Endothelial cell of umbilical vein (primary cell): ENCODE measurements around the gene CHERP. TPM values are rescaled to one million over a fixed set of nuclear protein-coding genes. Genes with fewer than 3 reads are reported as not detected.

ENCODE experiments used
- BruUV-seq: library from RNA; stranded (reverse); fragments of 400-500 nt; replicated peaks from 2 replicates; lab custom pipeline; 2021; lab: Mats Ljungman, UMichigan
- CTCF ChIA-PET: fragments of 300-600, 350-600 bp; sonication (Branson Sonifier 250); formaldehyde crosslinking; loops from one replicate; lab custom pipeline; 2021; ENCODE audit warnings: antibody characterized with exemption, inconsistent platforms; lab: Charles Lee
- POLR2A ChIA-PET: fragments of 300-600, 350-600 bp; sonication (Branson Sonifier 250); formaldehyde crosslinking; loops from one replicate; lab custom pipeline; 2021; ENCODE audit warnings: antibody characterized with exemption, inconsistent platforms; lab: Charles Lee
- DNase-seq: peaks from one replicate; pipeline ENCODE4 v3.0.0-alpha.2; 2011; ENCODE audit warnings: low read depth, low spot score
- FAIRE-seq: peaks from 2 replicates; lab custom pipeline; 2011; peaks lifted over from hg19 to GRCh38; lab: Jason Lieb, UNC
- H2AFZ ChIP-seq: 2 replicates; pipeline ENCODE4 v1.6.0; 2012; ENCODE audit warnings: low read depth, low read length, control low read depth, inconsistent platforms
- H3K27ac ChIP-seq: 2 replicates; pipeline ENCODE4 v1.5.1; 2011; ENCODE audit warnings: low read depth, mild to moderate bottlenecking, control low read depth, low read length, moderate library complexity; ENCODE audit not compliant: insufficient read depth
- H3K27me3 ChIP-seq, 2 experiments: 2 replicates each; pipeline versions ENCODE4 v1.6.0 to v1.6.1; 2011; ENCODE audit warnings: low read length in 2 of 2, mixed read lengths in 1 of 2; ENCODE audit not compliant: control insufficient read depth in 2 of 2, insufficient read depth in 2 of 2
- H3K36me3 ChIP-seq, 2 experiments: 2 replicates in 1 of 2; 3 replicates in 1 of 2; pipeline ENCODE4 v1.5.1; 2011; ENCODE audit warnings: low read length in 2 of 2, mild to moderate bottlenecking in 1 of 2, moderate library complexity in 1 of 2; ENCODE audit not compliant: control insufficient read depth in 2 of 2, insufficient read depth in 2 of 2; ENCODE audit errors: extremely low read depth in 1 of 2
- H3K4me1 ChIP-seq: 3 replicates; pipeline ENCODE4 v1.5.1; 2011; ENCODE audit warnings: mild to moderate bottlenecking, low read length; ENCODE audit not compliant: control insufficient read depth, insufficient read depth; ENCODE audit errors: extremely low read depth
- H3K4me2 ChIP-seq: 2 replicates; pipeline ENCODE4 v1.6.1; 2011; ENCODE audit warnings: low read length, control low read depth, mixed read lengths; ENCODE audit not compliant: insufficient read depth
- H3K4me3 ChIP-seq, 3 experiments: fragments of 200-600 bp in 1 of 3; sonication (generic), shearing (Covaris generic) in 1 of 3; replicated peaks in 1 of 3; 2 replicates each; pipeline ENCODE4 v1.5.1; 2011 to 2016; ENCODE audit warnings: control low read depth in 3 of 3, low read length in 3 of 3, mild to moderate bottlenecking in 2 of 3, inconsistent platforms in 1 of 3, low read depth in 1 of 3, moderate library complexity in 1 of 3; ENCODE audit not compliant: insufficient read depth in 1 of 3
- H3K79me2 ChIP-seq: 2 replicates; pipeline ENCODE4 v1.6.0; 2012; ENCODE audit warnings: low read length, inconsistent platforms; ENCODE audit not compliant: control insufficient read depth, insufficient read depth
- H3K9ac ChIP-seq: replicated peaks from 2 replicates; pipeline ENCODE3; 2011; ENCODE audit warnings: low read length, control low read depth; ENCODE audit not compliant: insufficient read depth; ENCODE audit errors: extremely low read depth
- H3K9me1 ChIP-seq: replicated peaks from 3 replicates; pipeline ENCODE4 v1.6.0; 2011; ENCODE audit warnings: mild to moderate bottlenecking, low read length; ENCODE audit not compliant: control insufficient read depth, insufficient read depth; ENCODE audit errors: extremely low read depth
- H3K9me3 ChIP-seq: replicated peaks from 2 replicates; pipeline ENCODE4 v1.5.1; 2012; ENCODE audit warnings: low read length, inconsistent platforms; ENCODE audit not compliant: control insufficient read depth, insufficient read depth
- H4K20me1 ChIP-seq: replicated peaks from 2 replicates; pipeline ENCODE3; 2011; ENCODE audit warnings: mild to moderate bottlenecking, low read length; ENCODE audit not compliant: control insufficient read depth, insufficient read depth; ENCODE audit errors: extremely low read depth
- CTCF ChIP-seq, 2 donors: IDR thresholded peaks; 1 replicate in 1 of 2; 2 replicates in 1 of 2; pipeline ENCODE4 v1.5.1; 2011; ENCODE audit warnings: low read length in 2 of 2, mild to moderate bottlenecking in 2 of 2, moderate library complexity in 2 of 2, control low read depth in 1 of 2, inconsistent platforms in 1 of 2, low read depth in 1 of 2; ENCODE audit not compliant: insufficient read depth in 1 of 2; ENCODE audit errors: extremely low read depth in 1 of 2
- FOS ChIP-seq: IDR thresholded peaks from 2 replicates; pipeline ENCODE4 v1.6.1; 2011; ENCODE audit warnings: mild to moderate bottlenecking, low read length, moderate library complexity, borderline replicate concordance; ENCODE audit not compliant: insufficient read depth
- GATA2 ChIP-seq: IDR thresholded peaks from 2 replicates; pipeline ENCODE4 v1.7.0; 2011; ENCODE audit warnings: low read depth, mild to moderate bottlenecking, moderate library complexity, mixed read lengths, low read length; ENCODE audit not compliant: insufficient read length, insufficient read depth
- JUN ChIP-seq: IDR thresholded peaks from 2 replicates; pipeline ENCODE4 v1.6.1; 2011; ENCODE audit warnings: borderline replicate concordance, low read depth; ENCODE audit not compliant: insufficient read length, insufficient read depth
- MYC ChIP-seq: IDR thresholded peaks from one replicate; pipeline ENCODE4 v1.6.1; 2011; ENCODE audit warnings: mild to moderate bottlenecking, low read depth, low read length
- POLR2AphosphoS5 ChIP-seq: IDR thresholded peaks from 2 replicates; pipeline ENCODE4 v1.6.1; 2012; ENCODE audit warnings: low read depth, mild to moderate bottlenecking, control low read depth, low read length, moderate library complexity; ENCODE audit not compliant: insufficient read depth
- dilution Hi-C: fragments of 300-500 bp; cut with MboI; formaldehyde crosslinking; loops from one replicate; pipeline ENCODE4 v1.15.0; 2019; ENCODE audit warnings: low sequenced_read_pairs; ENCODE audit not compliant: extremely low pct_ligation_motif_present
- intact Hi-C: fragments of 100-400 bp; cut with micrococcal nuclease; formaldehyde crosslinking; loops from one replicate; pipeline ENCODE4 v1.10.0; 2022
- polyA plus RNA-seq, 4 experiments: library from polyadenylated mRNA; depleted of rRNA in 3 of 4; stranded (reverse) in 3 of 4; unstranded in 1 of 4; fragments of >200 nt; gene quantifications; 2 replicates each; pipeline versions ENCODE4 v1.2.1 to v1.2.3, GENCODE V29; 2011 to 2012; ENCODE audit warnings: missing spikeins in 1 of 4
- total RNA-seq: library from RNA; stranded (reverse); gene quantifications from 2 replicates; pipeline ENCODE4 v1.2.3, GENCODE V29; 2021

CHERP gene
- total and polyA plus RNA-seq, 2 donors (not counting 3 experiments of a cell fraction or from before 2014, with no cell fraction given), result 8.9 to 53.9 TPM

- Histone ChIP-seq H4K20me1 (no peaks in the 10 kb centered on the region), H3K4me1 (peaks cover 11% of the 10 kb centered on the region), H3K27me3 (no peaks in the 10 kb centered on the region), H3K9ac (no peak overlapping the region), H3K9me1 (no peaks in the 10 kb centered on the region), H2AFZ (no peak overlapping the region), H3K27ac (no peak overlapping the region), H3K4me2 (no peak overlapping the region), H3K79me2 (peaks cover 68% of the 10 kb centered on the region), H3K4me3 (no peak overlapping the region), H3K9me3 (no peaks in the 10 kb centered on the region), H3K36me3 (peaks cover 0 to 16% of the 10 kb centered on the region in 2 experiments)
- no TSS peak for BruUV-seq
- DNase-seq (no peak), FAIRE-seq (no peak)
- POLR2A ChIA-PET, result no interaction called here
- dilution Hi-C loops, result no loop called here
- intact Hi-C loops, result no loop called here
- CTCF ChIA-PET, result interaction anchor here (0.5 to 1.8 kb wide), 2 partner anchors 7 to 10 kb away, joined by 3 to 10 read pairs; no protein-coding TSS in a partner anchor
- TF ChIP-seq FOS (no peak), CTCF (IDR thresholded peaks at IDR 0.05; ENCODE audit: extremely low read depth in 1 of 2, insufficient read depth in 1 of 2, low read depth in 1 of 2, low read length in 2 of 2) (no peak), MYC (no peak), JUN (no peak), POLR2AphosphoS5 (no peak), GATA2 (no peak)
Measured at GRCh38 chr19:16576690-16577530, 34.7 kb upstream of the CHERP start.
